Hepatocyte (in vitro differentiated cells): ENCODE results near the gene FPR1. TPM values are rescaled to one million over a fixed set of nuclear protein-coding genes. Genes with fewer than 3 reads are reported as not detected.

Experiments
- DNase-seq: peaks from one replicate; pipeline ENCODE4 v3.0.0-alpha.2; 2016; ENCODE audit warnings: low spot score
- H2AFZ ChIP-seq: fragments of 200-600 bp; sonication (generic); 2 replicates; pipeline ENCODE4 v1.6.0; 2016; ENCODE audit warnings: antibody characterized with exemption, mild to moderate bottlenecking
- H3K27ac ChIP-seq: fragments of 200-600 bp; sonication (generic); 2 replicates; pipeline ENCODE4 v1.5.1; 2016; ENCODE audit warnings: mild to moderate bottlenecking
- H3K27me3 ChIP-seq: fragments of 200-600 bp; sonication (generic); 2 replicates; pipeline ENCODE4 v1.6.1; 2016
- H3K36me3 ChIP-seq: fragments of 200-600 bp; sonication (generic); replicated peaks from 2 replicates; pipeline ENCODE4 v1.5.1; 2016; ENCODE audit warnings: low read depth; ENCODE audit not compliant: insufficient read depth
- H3K4me1 ChIP-seq: fragments of 200-600 bp; sonication (generic); 2 replicates; pipeline ENCODE4 v1.5.1; 2016; ENCODE audit warnings: mild to moderate bottlenecking, moderate library complexity; ENCODE audit not compliant: insufficient read depth
- H3K4me2 ChIP-seq: fragments of 200-600 bp; sonication (generic); 2 replicates; pipeline ENCODE4 v1.6.0; 2016
- H3K4me3 ChIP-seq: fragments of 200-600 bp; sonication (generic); 2 replicates; pipeline ENCODE4 v1.5.1; 2016; ENCODE audit warnings: mild to moderate bottlenecking
- H3K79me2 ChIP-seq: fragments of 200-600 bp; sonication (generic); 2 replicates; pipeline ENCODE4 v1.6.0; 2017; ENCODE audit warnings: mild to moderate bottlenecking
- H3K9me2 ChIP-seq: fragments of 200-600 bp; sonication (generic); replicated peaks from 2 replicates; pipeline ENCODE4 v1.6.0; 2017; ENCODE audit warnings: mild to moderate bottlenecking; ENCODE audit not compliant: insufficient read depth
- H3K9me3 ChIP-seq: fragments of 200-600 bp; sonication (generic); 2 replicates; pipeline ENCODE4 v1.5.1; 2016; ENCODE audit warnings: low read depth, mild to moderate bottlenecking
- H4K20me1 ChIP-seq: fragments of 200-600 bp; sonication (generic); 2 replicates; pipeline ENCODE4 v1.6.0; 2016; ENCODE audit warnings: mild to moderate bottlenecking; ENCODE audit not compliant: insufficient read depth, poor library complexity, severe bottlenecking
- CTCF ChIP-seq: fragments of 200-600 bp; sonication (generic); IDR thresholded peaks from 2 replicates; pipeline ENCODE4 v1.5.1; 2016; ENCODE audit warnings: antibody characterized with exemption, mild to moderate bottlenecking; ENCODE audit not compliant: poor library complexity
- EZH2 ChIP-seq: fragments of 200-600 bp; sonication (generic); IDR thresholded peaks from 2 replicates; pipeline ENCODE4 v1.6.1; 2016; ENCODE audit warnings: antibody characterized with exemption, mild to moderate bottlenecking, borderline replicate concordance
- EZH2phosphoT487 ChIP-seq: fragments of 200-600 bp; sonication (generic); IDR thresholded peaks from one replicate; pipeline ENCODE4 v1.6.1; 2018; ENCODE audit warnings: antibody characterized with exemption, mild to moderate bottlenecking, low read depth, moderate library complexity; ENCODE audit not compliant: unreplicated experiment, severe bottlenecking
- WGBS: methylation state at CpG from one replicate; pipeline ENCODE4 v1.1.6; 2016; ENCODE audit warnings: low lambda C conversion rate; ENCODE audit errors: missing lambda C conversion rate; 5-methylcytosine and 5-hydroxymethylcytosine counted together
- polyA plus RNA-seq: library from polyadenylated mRNA; unstranded; fragments of >200 nt; fragmentation: Nextera tagmentation; extraction: Ambion mirVana; gene quantifications from 2 replicates; pipeline ENCODE4 v1.2.1, GENCODE V29; 2016
- total RNA-seq: library from RNA; depleted of rRNA; stranded (reverse); fragments of >200 nt; gene quantifications from 2 replicates; pipeline ENCODE4 v1.2.3, GENCODE V29; 2014

Gene FPR1
- total and polyA plus RNA-seq, 2 experiments from 2014 or later: 0.53 to 2.6 TPM

- no peaks in the 10 kb centered on the region for H3K36me3 ChIP-seq
- WGBS: 70% methylated on average over 7 of the region's 7 CpGs
- H3K4me1 ChIP-seq: no peaks in the 10 kb centered on the region
- H3K79me2 ChIP-seq: no peaks in the 10 kb centered on the region
- H2AFZ ChIP-seq: no peak overlapping the region
- TF ChIP-seq EZH2phosphoT487: no peak
- no peak for TF ChIP-seq CTCF
- no peak for TF ChIP-seq EZH2
- H3K9me2 ChIP-seq: no peaks in the 10 kb centered on the region
- no peaks in the 10 kb centered on the region for H4K20me1 ChIP-seq
- H3K27ac ChIP-seq: no peak overlapping the region
- no peaks in the 10 kb centered on the region for H3K9me3 ChIP-seq
- H3K4me2 ChIP-seq: no peak overlapping the region
- H3K4me3 ChIP-seq: no peak overlapping the region
- H3K27me3 ChIP-seq: peaks cover 58% of the 10 kb centered on the region
- no peak for DNase-seq
These were observed 29.8 kb downstream of the FPR1 start for GRCh38 chr19:51721905-51722304.

- 6% methylated on average over 66 of the region's 83 CpGs for WGBS
- H3K27ac ChIP-seq: no peak overlapping the region
- H3K4me1 ChIP-seq: no peaks in the 10 kb centered on the region
- peaks cover 58% of the 10 kb centered on the region for H3K27me3 ChIP-seq
- H2AFZ ChIP-seq: no peak overlapping the region
- no peaks in the 10 kb centered on the region for H3K9me2 ChIP-seq
- TF ChIP-seq CTCF: no peak
- no peaks in the 10 kb centered on the region for H4K20me1 ChIP-seq
- no peaks in the 10 kb centered on the region for H3K79me2 ChIP-seq
- no peak overlapping the region for H3K4me3 ChIP-seq
- peak overlapping the region; percentile 65 for H3K4me2 ChIP-seq
- H3K9me3 ChIP-seq: no peaks in the 10 kb centered on the region
- no peaks in the 10 kb centered on the region for H3K36me3 ChIP-seq
- DNase-seq: no peak
These were observed 32.3 kb downstream of the FPR1 start for GRCh38 chr19:51719251-51719988.

- no peak for DNase-seq
- H3K9me2 ChIP-seq: no peaks in the 10 kb centered on the region
- H3K4me2 ChIP-seq: no peak overlapping the region
- no peak overlapping the region for H3K27ac ChIP-seq
- no peak overlapping the region for H2AFZ ChIP-seq
- TF ChIP-seq EZH2phosphoT487 (no peak), EZH2 (no peak)
- H4K20me1 ChIP-seq: no peaks in the 10 kb centered on the region
- no peaks in the 10 kb centered on the region for H3K36me3 ChIP-seq
- no peaks in the 10 kb centered on the region for H3K4me1 ChIP-seq
- no peaks in the 10 kb centered on the region for H3K79me2 ChIP-seq
- H3K4me3 ChIP-seq: no peak overlapping the region
- H3K9me3 ChIP-seq: no peaks in the 10 kb centered on the region
- peaks cover 46% of the 10 kb centered on the region for H3K27me3 ChIP-seq
- WGBS: 88% methylated on average over 11 of the region's 11 CpGs
These were observed 34.8 kb downstream of the FPR1 start for GRCh38 chr19:51716925-51717324.

- Histone ChIP-seq H3K36me3 (no peaks in the 10 kb centered on the region), H3K4me3 (no peak overlapping the region), H2AFZ (no peak overlapping the region), H3K9me3 (no peaks in the 10 kb centered on the region), H3K9me2 (no peaks in the 10 kb centered on the region), H3K27ac (no peak overlapping the region), H3K4me2 (no peak overlapping the region), H3K27me3 (peaks cover 38% of the 10 kb centered on the region), H3K79me2 (no peaks in the 10 kb centered on the region), H4K20me1 (no peaks in the 10 kb centered on the region), H3K4me1 (no peaks in the 10 kb centered on the region)
- TF ChIP-seq CTCF (no peak), EZH2phosphoT487 (no peak), EZH2 (no peak)
- 80% methylated on average over 3 of the region's 3 CpGs for WGBS
- DNase-seq: no peak
These were observed 35.8 kb downstream of the FPR1 start for GRCh38 chr19:51715850-51716249.
